HG03139 (cell line): ENCODE results near the gene NDUFV2.

ENCODE experiments used
- ATAC-seq: cut with Tn5 transposase; IDR thresholded peaks from one replicate; pipeline ENCODE4 v1.9.1; 2021; ENCODE audit not compliant: unreplicated experiment

NDUFV2 gene

DNA sequence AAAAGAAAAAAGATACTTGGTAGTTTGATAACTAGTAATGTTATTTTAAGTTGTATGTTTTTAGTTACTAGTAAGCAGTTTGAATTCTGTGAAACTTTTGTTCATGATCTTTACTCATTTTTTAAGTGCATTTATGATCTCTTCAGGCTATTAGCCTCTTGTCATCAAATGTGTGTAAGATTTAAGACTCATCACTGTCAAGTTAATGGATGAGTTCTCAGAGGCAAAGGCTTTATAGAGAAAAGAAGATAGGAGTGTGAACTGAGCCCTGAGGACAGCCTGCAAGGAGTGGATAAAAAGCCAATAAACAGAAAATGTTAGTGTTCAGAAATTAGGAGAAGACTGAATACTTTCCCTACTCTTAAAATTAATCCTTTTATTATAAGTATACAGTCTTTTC, 13.5 kb downstream of the NDUFV2 start:
- ATAC-seq, result no peak

GRCh38 chr18:9117980-9118841, 15.7 kb downstream of the NDUFV2 start:
- ATAC-seq, result no peak

- ATAC-seq, result no peak
Measured at GRCh38 chr18:9120796-9121195, 18.3 kb downstream of the NDUFV2 start.

GRCh38 chr18:9123520-9123919, 21.0 kb downstream of the NDUFV2 start:
- ATAC-seq, result no peak

- ATAC-seq, result no peak
Measured at GRCh38 chr18:9124824-9125223, 22.3 kb downstream of the NDUFV2 start.

DNA sequence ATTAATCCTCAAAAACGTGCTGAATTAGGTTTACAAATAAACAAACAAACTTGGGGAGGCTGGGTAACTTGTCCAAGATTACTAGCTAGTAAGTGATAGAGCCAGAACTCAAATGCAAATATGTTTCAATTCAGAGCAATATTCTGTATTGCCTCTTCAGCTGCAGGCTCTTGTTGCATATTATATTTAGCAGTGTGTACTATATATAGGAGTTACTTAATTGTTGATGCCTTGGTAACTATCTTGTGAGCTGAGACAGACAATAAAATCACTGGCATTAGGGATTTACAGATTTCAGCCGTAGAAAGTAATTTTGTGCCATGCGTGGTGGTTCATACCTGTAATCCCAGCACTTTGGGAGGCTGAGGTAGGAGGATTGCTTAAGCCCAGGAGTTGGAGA, 23.8 kb downstream of the NDUFV2 start:
- no peak for ATAC-seq

DNA sequence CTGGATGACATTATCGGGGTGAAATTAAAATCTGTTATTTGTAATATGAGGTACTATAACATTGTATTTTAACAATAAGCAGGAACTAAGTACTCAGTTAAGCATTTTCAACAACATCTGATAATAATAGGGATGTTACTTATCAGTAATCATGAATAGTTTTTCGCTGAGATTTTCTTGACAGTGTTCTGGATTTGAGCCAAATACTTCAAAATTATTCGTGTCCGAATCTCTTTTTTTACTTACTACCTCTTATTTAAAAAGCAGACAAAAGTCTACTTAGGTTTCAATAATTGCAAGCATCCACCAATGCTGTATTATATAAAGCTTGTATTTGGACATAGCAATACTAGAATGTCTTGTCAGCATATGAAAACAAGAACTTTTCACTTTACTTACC, 27.7 kb downstream of the NDUFV2 start:
- ATAC-seq, result no peak

- no peak for ATAC-seq
Measured at GRCh38 chr18:9130806-9131205, 28.3 kb downstream of the NDUFV2 start.

- no peak for ATAC-seq
Measured at GRCh38 chr18:9132628-9133027, 30.1 kb downstream of the NDUFV2 start.

GRCh38 chr18:9133225-9133624, 30.7 kb downstream of the NDUFV2 start:
- ATAC-seq, result no peak

DNA sequence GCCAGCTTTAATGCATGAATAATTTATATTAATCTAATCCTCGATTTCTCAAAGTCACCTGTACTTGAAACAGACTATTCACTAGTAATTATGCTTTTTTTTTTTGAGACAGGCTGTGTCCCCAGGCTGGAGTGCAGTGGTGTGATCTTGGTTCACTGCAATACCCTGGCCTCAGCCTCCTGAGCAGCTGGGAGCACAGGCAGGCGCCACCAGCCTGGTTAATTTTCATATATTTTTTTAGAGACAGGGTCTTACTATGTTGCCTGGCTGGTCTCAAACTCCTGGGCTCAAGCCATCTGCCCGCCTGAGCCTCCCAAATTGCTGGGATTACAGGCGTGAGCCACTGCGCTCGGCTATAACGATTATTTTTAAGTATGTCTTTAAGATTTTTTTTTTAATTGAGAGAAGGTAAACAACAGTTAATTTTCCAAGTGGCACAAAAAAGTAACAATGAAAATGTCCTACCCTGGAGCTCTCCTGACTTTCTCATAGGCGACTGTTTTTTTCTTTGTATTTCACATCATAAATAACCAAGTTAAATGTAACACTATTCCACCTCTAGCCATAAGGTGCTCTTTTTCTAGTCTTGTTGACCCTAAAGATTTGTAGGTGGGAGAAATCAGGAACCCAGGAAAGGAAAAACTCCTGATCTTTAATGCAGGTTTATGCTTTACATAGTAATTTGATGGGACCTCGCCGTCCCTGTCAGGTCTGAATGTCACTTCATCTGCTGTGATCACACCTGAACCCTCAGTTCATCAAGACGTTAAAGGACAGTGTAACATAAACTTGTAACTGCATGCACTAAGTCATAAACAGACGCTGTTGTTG, 32.8 kb downstream of the NDUFV2 start:
- ATAC-seq, result no peak

DNA sequence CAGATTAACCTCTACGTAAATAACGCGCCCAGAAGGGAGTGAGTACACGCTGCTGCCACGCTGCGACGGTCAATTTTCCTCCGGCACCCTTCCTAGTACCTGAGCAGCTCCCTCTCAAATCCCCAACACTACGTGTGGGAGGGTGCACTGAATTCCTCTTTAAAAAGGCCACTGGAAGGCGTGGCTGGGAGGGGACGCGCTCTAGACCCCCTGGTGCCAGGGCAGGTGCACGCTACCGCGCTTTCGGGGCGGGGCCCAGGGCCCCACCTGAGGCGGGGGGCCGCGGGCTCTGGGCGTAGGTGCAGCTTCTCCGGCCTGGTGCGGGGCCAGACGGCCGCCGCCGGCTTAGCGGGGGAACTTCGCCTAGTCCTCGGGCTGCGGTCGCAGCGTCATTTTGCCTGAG, 33.4 kb downstream of the NDUFV2 start:
- ATAC-seq, result peak; percentile 13

DNA sequence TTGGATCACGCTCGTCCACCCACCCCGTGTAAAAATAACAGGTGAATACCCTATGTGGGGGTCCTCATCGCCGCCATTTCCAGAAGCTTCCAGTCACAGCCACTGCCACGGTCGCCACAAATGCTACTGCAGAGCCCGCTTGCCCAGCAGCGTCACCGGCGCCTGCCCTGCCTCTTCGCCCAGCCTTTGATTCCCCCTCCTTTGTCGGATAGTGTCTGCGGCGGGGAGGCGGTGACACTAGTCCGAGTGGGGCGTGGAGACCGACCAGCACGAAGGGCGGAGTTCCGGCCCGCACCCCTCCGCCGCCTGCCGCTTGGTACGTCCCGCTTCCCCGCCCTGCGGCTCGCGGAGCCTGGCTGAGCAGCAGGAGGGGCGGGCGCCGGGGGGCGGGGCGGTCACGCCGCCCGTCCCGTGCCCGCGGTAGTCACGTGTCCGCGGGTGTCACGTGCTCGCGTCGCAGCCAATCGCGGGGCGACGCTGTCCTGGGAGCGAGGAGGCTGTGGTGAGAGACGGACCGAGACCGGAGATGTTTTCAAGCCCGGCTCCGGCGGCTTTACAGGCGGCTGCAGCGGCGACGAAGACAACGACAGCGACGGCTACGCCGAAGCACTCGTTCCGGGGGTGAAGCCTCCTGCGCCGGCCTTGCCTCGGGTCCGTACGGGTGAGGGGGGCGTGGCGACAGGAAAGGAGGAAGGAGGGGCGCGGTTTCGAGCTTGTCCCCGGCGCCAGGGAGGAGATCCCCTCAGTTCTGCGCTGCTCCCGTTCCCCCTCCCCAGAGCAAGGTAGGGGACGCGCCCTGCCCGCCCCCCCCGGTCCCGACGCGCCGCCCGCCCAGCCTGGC, 34.0 kb downstream of the NDUFV2 start, which contains the start of gene ANKRD12:
Gene ANKRD12 (plus strand): TSS at position 467 of the 841 bp plus-strand sequence. CDS start 45,652 bp downstream, outside the sequence.
- peak; percentile 61 for ATAC-seq

- peak; percentile 28 for ATAC-seq
Measured at GRCh38 chr18:9137168-9138066, 34.9 kb downstream of the NDUFV2 start.

- no peak for ATAC-seq
Measured at GRCh38 chr18:9139400-9140039, 37.0 kb downstream of the NDUFV2 start.

GRCh38 chr18:9140381-9140780, 37.9 kb downstream of the NDUFV2 start:
- ATAC-seq, result no peak

DNA sequence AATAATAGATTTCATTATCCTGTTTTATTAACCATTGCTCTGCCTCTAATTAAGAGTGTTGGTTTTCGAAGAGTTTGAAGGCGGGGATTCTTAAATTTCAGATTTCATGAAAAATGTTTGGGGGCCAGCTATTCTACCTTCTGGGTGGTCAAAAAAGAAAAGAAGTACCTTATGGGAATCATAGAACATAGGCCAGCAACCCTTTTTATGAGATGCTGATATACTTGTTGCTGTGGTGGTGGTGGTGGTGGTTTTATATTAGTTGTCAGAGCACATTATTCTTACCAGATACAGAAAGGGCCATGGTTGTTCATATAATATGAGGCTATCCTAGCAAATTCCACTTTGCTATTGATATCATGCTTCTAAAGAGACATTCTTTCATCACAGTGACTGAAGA, 38.5 kb downstream of the NDUFV2 start:
- ATAC-seq, result no peak

GRCh38 chr18:9146224-9146623, 43.7 kb downstream of the NDUFV2 start:
- no peak for ATAC-seq

DNA sequence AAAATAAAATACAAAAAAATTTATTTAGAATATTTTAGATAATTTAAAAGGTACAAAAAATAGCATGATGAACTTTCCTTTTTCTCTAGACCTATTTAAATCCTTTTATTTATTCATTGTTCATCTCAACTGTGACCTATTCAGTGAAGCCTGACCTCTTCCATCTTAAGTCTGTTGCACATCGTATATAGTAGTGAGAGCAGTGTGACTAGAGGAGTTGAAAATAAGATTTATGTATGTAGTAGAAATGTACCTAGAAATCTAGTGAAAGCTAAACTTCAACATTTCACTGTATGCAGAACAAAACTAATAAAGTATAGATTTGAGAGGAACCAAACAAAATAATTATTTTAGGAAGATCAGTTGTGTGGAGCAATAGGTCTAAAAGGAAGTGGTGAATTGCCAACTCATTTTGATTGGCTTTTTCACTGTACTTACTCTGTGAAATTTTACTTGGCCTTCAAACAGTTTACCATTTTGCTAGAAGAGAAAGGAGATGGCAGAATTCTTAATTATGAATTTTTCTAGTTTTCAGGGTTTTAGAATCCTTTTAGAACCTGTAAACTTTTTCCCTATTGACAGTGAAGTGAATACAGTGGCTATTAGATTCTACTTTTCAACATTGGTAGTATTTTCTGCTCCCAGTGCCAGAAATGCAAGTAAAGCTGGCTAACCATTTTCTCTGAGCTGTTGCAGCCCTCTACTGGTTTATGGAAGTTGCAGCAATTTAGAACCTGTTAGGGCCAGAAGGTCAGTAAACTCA, 45.1 kb downstream of the NDUFV2 start:
- ATAC-seq, result no peak
